HG03196 (cell line): ENCODE measurements around the gene PNPLA2.

Experiments used
- ATAC-seq: cut with Tn5 transposase; IDR thresholded peaks from one replicate; pipeline ENCODE4 v1.9.1; 2021; ENCODE audit not compliant: unreplicated experiment

PNPLA2 gene

DNA sequence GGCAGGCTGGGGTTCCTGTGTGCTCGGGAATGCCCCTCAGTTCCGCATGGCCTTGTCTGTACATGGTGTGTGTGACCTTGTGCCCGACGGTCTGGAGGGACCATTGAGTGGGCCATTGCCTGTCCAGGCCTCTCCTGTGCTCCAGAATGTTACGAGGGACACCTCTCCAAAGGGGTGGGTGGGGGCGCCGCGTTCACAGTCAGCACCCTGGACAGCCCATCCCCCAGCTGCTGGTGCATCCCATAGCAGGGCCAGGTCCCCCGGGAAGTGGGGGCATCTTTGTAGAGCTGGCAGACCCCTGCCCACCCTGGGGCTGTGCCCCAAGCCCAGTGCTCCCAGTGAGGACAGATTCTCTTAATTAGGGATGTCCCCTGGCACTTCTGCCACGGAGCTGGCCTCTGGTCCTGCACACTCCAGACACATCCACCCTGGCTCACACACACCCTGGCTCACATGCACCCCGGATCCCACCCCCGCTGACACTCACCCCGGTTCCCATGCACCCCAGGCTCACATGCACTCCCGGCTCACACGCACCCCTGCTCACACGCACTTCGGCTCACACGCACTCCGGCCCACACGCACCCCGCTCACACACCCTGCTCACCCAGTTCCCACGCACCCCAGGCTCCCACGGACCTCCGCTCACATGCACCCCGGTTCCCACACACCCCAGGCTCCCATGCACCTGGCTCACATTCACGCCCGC lies 39.5 kb downstream of the PNPLA2 start:
- ATAC-seq, result no peak

DNA sequence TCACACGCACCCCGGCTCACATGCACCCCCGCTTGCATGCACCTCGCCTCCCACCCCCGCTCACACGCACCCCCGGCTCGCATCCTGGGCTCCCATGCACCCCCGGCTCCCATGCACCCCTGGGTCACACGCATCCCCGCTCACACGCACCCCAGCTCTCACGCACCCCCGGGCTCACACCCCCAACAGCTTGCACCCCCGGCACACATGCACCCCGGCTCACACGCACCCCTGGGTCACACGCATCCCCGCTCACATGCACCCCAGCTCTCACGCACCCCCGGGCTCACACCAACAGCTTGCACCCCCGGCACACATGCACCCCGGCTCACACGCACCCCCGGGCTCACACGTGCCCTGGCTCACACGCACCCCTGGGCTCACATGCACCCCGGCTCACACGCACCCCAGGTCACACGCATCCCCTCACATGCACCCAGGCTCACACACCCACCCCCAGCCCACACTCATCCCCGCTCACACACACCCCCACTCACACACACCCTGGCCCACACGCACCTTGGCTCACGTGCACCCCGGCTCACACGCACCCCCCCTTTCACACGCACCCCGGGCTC lies 40.1 kb downstream of the PNPLA2 start:
- ATAC-seq, result no peak

DNA sequence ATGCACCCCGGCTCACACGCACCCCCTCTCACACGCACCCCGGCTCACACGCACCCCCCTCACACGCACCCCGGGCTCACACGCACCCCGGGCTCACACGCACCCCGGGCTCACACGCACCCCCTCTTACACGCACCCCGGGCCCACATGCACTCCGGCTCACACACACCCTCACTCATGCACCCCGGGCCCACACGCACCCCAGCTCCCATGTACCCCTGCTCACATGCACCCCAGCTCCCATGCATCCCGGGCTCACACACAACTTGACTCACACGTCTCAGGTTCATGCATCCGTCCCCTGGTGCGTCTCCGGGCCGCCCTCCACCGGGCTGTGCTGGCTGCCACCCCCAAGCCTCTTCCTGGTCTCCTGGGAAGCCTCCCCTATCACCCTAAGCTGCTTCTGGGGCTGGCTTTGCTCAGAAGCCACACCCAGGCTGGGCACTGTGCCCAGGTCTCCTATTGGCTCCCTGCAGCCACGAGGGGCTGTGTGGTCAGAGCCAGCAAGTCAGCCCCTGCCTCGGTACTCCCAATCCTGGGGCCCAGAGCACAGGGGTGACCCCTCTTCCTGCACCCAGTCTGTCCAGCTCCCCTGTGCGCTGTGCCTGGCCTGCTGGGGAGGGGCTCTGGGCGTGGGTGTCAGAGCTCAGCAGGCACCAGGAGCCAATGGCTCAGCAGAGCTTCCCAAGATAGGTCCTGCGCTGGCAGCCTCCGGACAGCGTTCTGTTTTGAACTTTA lies 40.8 kb downstream of the PNPLA2 start:
- no peak for ATAC-seq

DNA sequence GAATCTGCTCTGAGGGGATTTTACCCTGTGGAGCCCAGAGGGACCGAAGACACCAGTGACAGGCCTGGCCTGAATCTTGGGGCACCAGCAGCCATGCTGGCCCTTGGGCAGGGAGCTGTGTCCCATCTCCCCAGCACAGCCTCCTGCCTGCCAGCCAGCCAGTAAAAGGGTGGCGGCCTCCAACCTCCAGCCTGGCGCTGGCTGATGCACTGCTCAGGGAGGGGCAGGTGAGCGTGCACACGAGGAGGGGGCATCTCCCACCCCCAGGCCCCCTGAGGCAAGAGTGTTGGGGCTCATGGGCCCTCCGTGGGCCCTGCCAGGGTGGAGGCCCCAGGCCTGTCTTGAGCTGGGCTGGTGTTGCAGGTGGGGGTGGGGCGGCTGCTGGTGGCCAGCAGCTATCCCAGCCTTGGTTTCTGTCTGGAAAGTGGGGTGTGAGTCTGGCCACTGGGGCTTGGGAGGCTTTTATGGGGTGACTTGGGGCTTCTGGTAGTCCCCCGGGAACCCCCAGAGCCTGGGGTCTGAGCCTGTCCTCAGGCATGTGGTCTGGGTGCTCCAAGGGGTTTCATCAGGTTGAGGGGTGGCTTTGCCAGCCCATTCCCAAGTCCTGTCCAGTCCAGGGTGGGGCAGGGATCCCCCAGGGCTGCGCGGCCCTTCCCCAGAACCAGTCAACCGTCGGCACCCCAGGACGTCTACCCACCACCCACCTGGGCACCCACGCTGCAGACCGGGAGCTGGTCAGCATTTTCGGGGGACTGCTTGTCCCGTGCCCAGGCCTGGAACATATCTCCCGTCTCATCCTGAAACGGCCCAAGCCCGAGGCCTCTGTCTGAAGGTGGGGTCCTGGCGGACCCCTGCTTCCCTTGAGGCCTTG lies 41.8 kb downstream of the PNPLA2 start:
- ATAC-seq, result no peak

DNA sequence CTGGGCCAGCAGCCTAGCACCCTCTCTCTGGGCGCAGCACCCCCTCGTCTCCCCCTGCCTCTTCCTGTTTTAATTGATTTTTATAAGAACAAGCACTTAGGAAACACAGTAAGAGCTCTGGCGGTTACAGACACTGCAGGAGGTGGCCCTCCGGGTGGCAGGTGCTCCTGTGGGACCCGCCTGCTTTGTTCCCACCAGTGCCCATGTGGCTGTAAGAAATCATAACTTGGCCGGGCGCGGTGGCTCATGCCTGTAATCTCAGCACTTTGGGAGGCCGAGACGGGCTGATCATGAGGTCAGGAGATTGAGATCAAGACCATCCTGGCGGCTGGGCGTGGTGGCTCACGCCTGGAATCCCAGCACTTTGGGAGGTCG lies 42.4 kb downstream of the PNPLA2 start:
- ATAC-seq, result no peak

DNA sequence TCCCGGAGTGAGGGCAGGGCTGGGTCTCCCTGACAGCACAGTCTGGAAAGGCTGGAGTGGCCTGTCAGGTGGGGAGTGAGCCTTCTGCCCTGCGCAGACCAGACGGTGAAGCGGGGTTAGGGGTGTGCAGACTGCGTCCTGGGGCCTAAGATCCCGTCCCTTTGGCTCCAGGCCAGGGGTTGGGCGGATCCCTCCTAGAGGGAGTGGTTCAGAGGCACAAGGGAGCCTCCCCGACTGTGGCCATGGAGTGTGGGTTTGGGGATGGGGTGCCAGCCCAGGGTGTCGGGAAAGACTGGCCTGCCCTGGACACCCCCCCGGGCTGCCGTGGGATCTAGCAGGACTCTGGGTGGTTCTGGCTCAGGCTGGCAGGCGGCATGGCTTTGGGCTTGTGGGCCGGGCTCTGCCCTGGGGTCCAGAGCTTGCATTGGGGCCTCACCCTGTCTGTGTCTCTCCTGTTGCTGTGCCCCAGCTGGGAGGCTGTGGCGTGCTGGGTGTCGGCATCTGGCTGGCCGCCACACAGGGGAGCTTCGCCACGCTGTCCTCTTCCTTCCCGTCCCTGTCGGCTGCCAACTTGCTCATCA lies 43.5 kb downstream of the PNPLA2 start:
- no peak for ATAC-seq

DNA sequence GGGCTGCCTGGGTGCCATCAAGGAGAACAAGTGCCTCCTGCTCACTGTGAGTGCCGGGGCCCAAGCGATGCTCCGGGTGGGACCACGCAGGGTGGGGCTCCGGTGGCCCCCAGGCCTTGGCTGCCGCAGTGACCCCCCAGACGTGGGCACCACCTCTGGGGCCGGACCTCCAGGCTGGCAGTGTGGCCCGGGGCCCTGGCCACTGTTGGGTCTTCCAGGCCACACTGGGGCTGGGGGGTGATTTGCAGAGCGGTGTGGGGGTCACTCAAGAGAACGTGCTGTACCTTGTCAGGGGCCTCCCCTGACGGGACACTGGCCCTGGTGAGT lies 43.9 kb downstream of the PNPLA2 start:
- ATAC-seq, result no peak

DNA sequence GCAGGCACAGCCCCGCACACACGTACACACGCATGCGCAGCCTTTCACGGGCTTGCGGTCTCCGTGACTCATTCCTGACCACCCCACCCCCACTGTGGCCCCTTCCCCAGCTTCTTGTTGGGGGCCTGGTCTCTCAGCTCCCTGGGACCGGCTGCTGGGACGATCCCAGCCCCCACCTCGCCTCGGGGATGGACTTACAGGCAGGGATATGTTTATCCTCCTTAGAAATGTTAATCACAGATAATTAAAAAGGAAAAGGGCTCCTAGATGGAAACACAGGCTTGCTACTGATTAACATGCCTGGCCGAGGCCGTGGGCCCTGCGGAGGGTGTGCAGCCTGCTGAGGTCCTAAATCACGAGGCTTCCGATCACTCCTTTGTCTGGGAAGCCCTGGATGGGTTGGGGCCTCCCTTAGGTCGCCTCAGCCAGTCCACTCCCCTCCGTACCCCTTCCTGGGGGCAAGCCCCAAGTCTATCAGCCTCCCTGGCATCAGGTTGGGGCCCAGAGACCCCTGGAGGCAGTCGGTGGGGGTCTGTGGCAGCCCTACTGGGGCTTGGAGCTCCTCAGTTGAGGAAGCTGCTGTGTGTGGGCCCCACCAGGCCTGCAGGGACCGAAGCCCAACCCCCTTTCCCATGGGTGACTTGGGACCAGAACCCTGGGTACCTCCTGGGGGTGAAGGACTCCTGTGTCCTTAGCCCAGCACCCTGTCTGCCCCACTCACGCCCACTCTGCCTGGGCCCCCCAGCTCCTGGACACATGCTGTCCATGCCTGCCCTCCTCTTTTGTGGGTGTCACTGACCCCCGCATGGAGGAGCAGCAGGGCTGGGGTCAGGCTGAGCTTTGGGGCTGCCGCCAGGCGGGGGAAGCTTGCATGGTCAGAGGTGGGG lies 44.6 kb downstream of the PNPLA2 start:
- no peak for ATAC-seq

DNA sequence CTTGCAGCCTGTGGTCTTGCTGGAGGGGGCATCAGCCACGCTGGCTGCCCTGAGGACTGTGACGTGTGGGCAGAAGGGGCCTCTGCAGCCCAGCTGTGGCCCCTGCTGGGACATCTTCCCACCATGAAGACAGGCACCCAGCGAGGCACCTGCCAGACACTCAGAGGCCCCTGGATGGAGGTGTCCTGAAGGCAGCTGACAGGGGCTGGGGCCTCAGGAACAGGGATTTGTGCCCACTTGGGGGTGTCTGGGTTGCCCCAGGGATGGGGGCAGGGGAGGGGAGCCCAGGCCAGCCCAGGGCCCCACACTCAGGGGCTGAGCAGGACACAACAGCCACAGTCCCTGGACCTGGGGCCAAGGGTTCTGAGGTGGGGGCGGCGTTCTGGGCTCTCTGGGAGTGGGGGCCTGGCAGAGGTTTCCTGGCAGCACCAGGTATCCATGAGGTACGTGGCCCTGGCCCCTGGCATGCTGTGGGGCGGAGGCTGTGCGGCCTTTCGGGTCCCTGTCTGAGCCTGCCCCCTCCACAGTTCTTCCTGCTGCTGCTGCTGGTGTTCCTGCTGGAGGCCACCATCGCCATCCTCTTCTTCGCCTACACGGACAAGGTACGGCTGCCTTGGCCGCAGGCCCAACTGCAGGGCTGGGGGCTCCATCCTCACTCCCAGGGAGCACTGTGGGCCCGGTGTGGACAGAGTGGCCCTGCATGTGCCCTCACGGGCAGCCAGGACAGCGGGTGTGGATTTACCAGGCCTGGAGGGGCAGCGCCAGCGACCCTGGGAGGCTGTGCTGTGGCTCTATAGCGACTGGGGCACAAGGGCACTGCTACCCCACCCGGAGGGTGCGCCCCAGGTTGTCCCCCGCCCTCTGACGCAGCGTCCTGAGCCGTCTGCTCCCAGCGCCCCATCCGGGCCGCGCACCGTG lies 45.5 kb downstream of the PNPLA2 start:
- ATAC-seq, result no peak

DNA sequence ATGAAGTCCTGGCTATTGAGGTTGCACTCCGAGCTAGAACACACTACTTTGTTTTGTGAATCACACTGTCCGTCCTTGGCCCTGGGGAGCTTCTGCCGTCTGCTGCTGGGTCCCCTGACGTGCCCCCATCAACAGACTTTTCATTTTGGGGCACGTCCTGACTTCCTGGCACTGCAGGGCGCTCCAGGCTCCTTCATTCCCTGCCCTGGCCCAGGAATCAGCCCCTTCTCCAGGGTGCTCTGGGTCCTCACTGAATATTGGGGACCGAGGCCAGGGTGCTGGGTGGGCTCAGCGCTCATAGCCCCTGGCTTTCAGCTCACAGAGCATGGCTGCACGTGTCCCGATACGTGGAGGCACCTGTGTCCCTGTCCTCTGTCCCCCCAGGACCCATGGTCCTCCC lies 46.2 kb downstream of the PNPLA2 start:
- ATAC-seq, result no peak

DNA sequence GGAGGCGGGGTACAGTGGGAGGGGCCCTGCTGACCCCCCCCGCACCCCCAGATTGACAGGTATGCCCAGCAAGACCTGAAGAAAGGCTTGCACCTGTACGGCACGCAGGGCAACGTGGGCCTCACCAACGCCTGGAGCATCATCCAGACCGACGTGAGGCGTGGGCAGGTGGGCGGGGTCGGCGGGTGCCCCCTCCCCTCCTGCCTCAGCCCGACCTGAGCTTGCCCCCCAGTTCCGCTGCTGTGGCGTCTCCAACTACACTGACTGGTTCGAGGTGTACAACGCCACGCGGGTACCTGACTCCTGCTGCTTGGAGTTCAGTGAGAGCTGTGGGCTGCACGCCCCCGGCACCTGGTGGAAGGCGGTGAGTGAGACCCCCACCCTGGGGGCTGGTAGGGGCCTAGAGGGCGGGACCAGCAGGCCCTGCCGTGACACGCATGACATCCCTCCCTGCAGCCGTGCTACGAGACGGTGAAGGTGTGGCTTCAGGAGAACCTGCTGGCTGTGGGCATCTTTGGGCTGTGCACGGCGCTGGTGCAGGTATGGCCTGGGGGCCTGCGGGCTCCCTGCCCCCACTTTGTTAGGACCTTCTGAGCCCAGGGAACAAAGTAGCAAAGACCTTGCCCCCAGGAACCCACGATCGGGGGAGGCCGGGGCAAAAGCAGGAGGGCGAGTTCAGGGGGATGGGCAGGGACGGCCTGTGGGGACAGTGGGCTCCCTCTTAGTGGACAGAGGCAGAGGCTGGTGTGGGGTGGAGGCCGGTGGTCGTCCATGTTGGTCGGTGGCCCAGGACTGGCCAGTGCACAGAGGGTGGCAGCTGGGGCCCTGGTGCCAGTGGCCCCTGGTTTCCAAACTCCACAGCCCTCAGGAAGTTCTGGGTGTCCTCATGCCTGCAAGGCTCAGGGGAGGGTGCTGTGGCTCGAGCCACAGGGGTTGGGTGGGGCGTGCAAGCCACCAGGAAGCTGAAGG lies 47.0 kb downstream of the PNPLA2 start:
- ATAC-seq, result no peak

DNA sequence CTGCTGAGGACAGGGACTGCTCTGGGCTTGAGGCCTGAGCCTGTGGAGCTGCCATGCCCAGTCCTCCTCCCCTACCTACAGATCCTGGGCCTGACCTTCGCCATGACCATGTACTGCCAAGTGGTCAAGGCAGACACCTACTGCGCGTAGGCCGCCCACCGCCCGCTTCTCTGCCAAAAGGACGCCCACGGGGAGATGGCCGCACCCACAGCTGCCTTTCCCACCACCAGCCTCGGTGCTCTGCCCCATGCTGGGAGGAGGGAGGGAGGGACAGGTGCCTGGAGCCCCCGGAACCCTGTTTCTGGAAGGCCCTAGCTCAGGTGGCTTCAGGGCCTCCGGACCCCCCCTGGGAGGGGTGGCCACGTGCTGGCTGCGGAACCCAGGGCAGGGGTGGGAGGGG lies 47.8 kb downstream of the PNPLA2 start:
- ATAC-seq, result no peak

DNA sequence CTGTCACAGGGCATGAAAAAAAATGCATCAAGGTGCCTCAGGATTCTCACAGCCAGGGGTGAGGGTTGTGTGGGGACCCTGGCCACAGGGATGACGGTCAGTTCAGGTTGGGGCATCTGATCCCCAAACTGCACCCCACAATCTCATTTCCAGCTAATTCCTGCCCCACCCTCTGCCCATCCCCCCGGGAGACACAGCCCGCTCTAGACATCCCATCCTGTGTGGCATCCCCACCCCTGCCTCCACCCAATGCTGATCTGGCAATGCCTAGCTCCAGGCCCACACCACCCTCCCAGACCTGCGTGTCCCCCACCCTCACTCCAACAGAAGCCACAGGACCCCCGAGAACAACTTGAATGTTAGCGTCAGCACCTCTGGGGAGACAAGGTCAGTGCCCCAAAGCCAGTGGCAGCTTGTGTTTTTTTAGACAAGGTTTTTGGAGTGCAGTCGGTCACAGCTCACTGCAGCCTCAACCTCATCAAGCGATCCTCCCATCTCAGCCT lies 49.2 kb downstream of the PNPLA2 start:
- no peak for ATAC-seq

DNA sequence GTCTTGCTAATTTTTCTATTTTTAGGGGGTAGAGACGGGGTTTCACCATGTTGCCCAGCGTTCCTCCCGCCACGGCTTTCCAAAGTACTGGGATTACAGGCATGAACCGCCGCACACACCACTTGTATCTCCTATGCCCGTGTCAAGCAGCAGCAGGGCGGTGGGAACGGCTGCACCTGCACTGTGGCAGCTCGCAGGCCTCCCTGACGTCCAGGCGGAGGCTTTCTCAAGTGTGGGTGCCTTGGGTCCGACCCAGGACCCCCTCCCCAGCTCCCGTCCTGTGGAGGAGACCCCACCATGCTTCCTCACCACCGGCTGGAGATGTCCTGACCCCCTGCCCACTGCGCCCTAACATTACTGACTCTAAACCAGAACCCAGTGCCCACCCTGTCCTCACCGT lies 49.7 kb downstream of the PNPLA2 start:
- ATAC-seq, result no peak

DNA sequence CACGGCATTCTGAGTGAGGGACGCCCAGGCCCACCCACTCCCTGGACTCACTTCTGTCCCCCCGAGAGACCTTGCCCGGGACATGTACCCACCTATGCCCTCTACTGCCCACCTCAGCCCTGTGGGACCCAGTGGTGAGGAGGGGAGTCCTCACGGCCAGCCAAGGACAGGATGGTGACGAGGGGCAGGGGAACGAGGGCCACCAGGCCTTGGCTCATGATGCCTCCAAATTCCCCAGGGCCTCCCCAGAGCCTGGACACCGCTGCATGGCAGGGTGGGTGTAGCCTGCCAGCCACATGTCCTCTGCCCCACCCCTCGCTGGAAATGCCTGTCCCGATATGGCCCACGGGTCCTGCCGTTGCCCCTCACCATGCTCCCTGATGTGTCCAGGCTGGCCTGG lies 50.1 kb downstream of the PNPLA2 start:
- no peak for ATAC-seq

DNA sequence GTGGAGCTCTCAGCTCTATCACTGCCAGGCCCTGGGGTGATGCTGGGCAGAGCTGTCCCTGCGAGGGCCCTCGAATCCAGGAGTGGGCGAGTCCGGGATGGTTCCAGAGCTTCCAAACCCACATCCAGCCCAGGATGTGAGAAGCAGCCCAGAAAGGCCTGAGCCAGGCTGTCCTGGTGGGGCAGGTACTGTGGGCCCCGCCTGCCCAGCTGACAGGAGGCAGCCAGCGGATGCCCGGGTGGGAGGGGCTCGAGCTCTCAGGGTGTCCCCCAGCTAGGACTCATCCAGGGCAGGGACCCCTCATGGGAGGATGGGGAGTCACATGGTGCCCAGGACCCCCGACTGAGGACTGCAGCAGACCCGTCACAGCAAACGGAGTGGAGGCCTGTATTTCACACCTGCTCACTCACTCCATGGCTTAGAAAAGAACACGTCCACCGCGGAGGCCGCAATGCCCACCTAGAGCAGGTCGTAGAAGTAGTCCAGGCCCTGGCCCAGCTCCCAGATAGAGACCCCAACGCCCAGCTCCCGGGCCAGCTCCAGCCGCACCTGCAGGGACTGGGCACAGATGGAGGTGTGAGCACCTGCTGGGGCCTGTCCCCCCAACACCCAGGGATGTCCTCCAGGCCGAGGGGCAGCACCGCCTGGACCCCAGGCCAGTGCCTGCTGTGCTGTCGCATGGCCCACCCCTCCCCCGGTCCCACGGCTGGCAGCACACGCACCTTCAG lies 50.8 kb downstream of the PNPLA2 start:
- no peak for ATAC-seq

DNA sequence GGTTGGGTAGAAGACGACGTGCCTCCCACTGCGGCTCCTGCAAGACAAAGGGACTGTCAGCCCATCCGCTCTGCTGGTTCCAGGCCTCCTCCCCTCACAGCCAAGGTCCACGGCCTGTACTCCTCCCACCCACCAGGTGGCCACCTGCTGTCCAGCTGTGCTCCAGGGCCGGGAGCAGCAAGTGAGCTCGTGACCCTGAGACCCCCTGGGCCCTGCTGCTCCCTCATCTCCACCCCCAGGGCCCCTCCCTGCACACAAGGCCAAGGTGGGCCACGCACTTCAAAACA lies 51.4 kb downstream of the PNPLA2 start:
- ATAC-seq, result no peak
